ENCODE data around the gene MTLN. TPM values are rescaled to one million over a fixed set of nuclear protein-coding genes. Genes with fewer than 3 reads are reported as not detected.
A peak's percentile ranks its signal among the peaks of the same experiment; 100 is the strongest.
"Not testable (repeated sequence)": the region's sequence is repeated elsewhere in the genome, so short reads cannot be mapped to it uniquely, and the experiment has no call there.

Gene MTLN
- polyA plus RNA-seq, 4 donors: 11.5 to 23.2 (median 12.5) TPM

DNA sequence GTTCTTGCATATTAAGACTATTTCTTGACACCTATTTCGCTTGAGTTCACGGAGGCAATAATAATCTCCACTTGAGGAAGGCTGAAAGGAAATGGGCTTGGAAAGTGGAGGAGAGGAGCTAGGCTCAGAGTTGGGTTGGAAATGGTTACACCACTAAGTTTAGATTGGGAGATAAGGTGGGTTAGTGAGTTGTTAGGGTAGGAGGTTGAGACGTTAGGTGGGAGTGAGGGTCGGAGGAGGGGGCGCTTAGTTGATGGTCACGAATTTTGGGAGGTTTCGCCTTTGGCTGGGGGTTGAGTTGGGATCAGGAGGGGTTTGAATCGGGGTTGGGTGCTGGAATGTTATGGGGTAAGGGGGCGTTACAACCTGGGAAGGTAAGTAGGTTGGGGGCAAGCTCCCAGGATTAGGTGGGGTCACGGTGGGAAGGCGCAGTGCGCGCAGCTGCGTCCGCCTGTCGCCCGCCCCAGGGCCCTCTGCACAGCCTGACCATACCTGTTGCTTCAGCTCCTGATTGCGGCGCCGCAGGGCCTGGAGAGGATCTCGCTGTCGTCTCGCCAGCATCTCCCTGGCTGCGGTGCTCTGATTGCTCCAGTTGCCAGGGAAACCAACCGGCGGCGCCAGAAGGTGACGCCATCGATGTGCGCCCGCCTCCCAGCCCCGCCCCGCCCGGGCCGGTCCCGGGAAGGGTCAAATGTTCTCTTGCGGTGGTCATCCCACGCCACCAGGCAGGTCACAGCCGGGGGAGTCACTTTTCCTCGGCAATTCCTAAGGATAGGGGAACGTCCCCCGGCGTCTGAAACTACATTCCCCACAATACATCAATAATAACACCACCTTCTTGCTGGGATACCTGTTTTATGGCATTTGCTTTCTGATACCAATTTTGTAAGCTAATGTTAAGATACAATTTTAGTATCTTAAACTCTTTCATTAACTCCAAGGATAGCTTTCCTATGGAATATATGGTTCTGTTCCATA is 7.7 kb downstream of the MTLN start, which contains the start of gene NPHP1:
TSS of gene NPHP1 (minus strand) at position 606 of the 978 bp plus-strand sequence. CDS start at position 561, 45 bp downstream.
- peak; percentile 65 to 80 (median 71) for DNase-seq (ENCODE audit: low read depth in 4 of 4, low spot score in 3 of 4)

DNA sequence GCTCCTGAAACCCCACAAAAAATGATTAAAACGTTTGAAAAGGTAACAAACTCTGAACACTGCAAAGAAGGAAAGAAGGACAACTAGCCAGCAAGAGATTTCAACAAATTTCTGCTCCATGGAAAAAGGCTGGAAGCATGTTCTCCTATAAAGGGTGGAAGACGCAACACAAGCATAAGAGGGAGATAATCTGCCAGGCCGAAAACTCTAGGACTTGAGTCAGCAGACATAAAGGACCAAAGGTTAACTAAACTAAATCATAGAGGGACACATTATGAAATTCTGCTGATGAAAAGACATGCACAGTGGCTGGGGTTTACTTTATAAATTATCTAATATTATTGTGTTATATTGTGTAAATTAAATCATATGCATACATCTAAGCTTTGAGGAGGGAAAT is 14.3 kb downstream of the MTLN start:
- DNase-seq (ENCODE audit: low read depth in 4 of 4, low spot score in 3 of 4): no peak

DNA sequence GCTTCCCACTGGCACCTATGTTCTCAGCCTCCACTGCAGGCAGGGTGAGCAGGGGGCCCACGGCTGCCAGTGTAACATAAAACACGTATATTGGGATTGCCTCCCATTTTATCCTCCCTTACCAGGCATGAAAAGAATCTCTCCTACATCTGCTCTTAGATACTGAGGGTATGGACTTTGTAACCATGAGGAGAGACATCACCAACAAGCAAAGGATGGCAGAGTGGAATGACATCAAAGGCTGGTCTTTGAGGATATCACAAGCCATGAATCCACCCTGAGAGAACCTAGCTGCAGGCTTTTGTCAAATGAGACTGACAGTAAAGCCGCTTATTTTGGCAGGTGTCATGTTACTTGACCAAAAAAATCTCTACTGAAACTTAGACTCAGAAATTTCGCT is 14.9 kb downstream of the MTLN start:
- DNase-seq (ENCODE audit: low read depth in 4 of 4, low spot score in 3 of 4): no peak

DNA sequence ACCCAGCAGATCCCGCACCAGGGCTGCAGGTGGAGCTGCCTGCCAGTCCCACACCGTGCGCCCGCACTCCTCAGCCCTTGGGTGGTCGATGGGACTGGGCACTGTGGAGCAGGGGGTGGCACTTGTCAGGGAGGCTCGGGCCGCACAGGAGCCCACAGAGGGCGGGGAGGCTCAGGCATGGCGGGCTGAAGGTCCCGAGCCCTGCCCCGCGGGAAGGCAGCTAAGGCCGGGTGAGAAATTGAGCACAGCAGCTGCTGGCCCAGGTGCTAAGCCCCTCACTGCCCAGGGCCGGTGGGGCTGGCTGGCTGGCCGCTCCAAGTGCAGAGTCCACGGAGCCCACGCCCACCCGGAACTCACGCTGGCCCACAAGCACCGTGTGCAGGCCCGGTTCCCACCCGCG is 22.2 kb downstream of the MTLN start:
- DNase-seq (ENCODE audit: low read depth in 4 of 4, low spot score in 3 of 4): not testable (repeated sequence)

DNA sequence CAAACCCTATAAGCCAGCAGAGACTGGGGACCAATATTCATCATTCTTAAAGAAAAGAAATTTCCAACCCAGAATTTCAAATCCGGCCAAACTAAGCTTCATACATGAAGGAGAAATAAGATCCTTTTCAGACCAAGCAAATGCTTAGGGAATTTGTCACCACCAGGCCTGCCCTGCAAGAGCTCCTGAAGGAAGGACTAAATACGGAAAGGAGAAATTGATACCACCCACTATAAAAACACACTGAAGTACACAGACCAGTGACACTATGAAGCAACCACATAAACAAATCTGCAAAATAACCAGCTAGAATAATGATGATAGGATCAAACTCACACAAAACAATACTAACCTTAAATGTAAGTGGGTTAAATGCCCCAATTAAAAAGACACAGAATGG is 29.9 kb downstream of the MTLN start:
- DNase-seq (ENCODE audit: low read depth in 4 of 4, low spot score in 3 of 4): no peak

DNA sequence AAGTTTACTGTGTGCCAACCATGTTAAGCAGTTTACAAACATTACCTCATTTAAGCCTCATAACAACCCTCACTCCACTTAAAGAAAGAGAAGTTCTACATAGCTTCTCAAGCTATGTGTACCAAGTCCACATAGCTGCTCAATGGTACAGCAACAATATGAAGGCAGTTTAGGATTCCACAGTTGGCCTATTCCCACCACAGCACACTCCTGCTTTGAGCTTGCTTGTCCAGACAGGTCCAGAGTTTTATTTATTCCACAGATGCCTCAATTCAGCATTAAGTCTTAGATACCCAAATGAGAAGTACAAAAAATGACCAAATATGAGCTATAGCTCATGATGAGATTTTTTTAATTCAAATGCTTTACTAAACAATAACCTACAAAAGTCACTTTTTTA is 32.3 kb downstream of the MTLN start:
- no peak for DNase-seq (ENCODE audit: low read depth in 4 of 4, low spot score in 3 of 4)

DNA sequence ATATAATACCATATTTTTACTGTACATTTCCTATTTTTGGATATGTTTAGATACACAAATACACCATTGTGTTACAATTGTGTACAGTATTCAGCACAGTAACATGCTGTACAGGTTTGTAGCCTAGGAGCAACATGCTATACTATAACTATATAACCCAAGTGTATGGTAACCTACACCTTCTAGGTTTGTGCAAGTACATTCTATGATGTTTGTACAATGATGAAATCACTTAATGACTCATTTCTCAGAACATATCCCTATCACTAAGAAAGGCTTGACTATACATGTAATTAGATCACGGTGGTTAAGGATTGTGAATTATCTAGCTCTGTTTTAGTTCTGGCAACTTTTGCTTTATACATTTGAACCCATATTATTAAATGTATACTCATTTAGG is 38.8 kb downstream of the MTLN start:
- no peak for DNase-seq (ENCODE audit: low read depth in 4 of 4, low spot score in 3 of 4)

DNA sequence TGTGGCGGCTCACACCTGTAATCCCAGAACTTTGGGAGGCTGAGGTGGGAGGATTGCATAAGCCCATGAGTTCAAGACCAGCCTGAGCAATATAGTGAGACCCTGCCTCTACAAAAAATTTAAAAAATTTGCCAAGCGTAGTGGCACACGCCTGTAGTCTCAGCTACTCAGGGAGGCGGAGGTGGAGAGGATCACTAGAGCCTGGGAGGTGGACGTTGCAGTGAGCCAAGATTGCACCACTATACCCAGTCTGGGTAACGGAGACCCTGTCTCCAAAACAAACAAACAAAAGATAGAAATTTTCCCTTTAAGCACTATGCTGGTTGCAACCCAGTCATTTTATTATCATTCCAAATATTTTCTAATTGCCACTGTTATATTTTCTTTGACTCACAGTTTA is 39.8 kb downstream of the MTLN start:
- no peak for DNase-seq (ENCODE audit: low read depth in 4 of 4, low spot score in 3 of 4)

DNA sequence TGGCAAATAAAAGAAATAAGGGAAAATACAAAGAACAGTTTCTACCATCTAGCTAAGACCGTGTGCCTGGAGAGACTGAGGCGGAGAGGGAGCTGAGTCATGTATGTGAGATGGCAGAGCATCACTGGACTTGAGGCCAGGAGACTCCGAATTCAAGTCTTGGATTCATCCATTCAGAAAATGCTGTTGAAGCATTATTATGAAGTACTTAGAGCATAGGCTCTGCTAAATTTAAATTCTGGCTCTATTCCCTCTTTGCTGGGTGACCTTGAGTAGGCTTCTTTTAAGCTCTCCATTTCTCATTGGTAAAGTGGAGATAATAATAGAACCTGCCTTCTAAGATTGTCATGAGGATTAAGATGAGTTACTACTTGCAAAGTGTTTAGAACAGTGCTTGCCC is 42.2 kb downstream of the MTLN start:
- no peak for DNase-seq (ENCODE audit: low read depth in 4 of 4, low spot score in 3 of 4)

DNA sequence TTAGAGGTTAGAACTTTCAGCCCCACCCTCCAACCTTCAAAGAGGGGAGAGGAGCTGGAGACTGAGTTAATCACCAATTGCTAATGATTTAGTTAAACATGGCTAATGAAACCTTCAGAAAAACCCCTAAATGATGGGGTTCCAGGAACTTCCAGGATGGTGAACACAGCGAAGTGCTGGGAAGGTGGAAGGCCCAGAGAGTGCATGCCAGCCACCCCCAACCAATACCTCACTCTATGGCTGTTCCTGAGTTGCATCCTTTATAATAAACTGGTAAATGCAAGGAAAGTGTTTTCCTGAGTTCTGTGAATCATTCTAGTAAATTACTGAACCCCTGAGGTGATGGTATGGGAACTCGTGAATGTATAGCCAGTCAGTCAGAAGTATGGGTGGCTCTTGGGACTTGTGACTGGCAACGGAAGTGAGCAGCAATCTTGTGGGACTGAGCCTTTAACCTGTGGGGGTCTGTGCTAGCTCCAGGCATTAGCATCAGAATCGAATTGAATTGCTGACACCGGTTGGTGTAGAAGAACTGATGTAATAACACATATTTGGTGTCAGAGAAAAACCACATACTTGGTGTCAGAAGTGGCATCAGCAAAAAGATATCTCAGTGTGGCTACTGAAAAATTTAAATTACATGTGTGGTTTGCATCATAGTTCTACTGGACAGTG is 44.9 kb downstream of the MTLN start:
- no peak for DNase-seq (ENCODE audit: low read depth in 4 of 4, low spot score in 3 of 4)

DNA sequence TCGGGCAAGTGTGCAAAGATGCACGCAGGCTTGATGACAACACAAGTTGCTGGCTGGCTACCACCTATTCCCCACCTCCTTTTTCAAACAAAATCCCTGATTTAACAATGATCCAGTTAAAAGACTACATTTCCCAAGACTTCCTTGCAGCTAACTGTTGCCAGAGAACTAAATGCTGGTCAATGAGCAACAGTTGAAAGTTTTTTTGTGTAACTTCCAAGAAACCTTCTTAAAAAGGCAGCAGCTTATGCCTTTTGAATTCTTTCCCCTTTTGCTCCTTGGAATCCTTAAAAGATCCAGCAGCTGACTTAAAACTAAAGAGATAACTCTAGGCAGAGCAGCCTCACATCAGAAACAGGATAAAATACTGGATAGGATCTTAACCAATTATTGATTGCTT is 46.1 kb downstream of the MTLN start:
- no peak for DNase-seq (ENCODE audit: low read depth in 4 of 4, low spot score in 3 of 4)

Other genes with a start within 250 kb of the MTLN start
- 10 to 100 TPM; 13.0 to 16.5 (median 15.8) TPM for gene MALL, start 96.7 kb downstream of the MTLN start, polyA plus RNA-seq (ENCODE audit: insufficient read length in 4 of 4)
- 10 to 100 TPM; 13.8 to 20.8 (median 15.7) TPM for gene NPHP1, start 7.5 kb downstream of the MTLN start, polyA plus RNA-seq (ENCODE audit: insufficient read length in 4 of 4)

Data from right renal pelvis (tissue), 4 donors.